Gastroesophageal sphincter (tissue), 4 donors: ENCODE results near the gene CSF3. TPM values are rescaled to one million over a fixed set of nuclear protein-coding genes. Genes with fewer than 3 reads are reported as not detected.

Experiments
- ATAC-seq: fragments of 150-250 bp; one replicate; pipeline ENCODE4 v1.9.1; 2016; ENCODE audit warnings: mild to moderate bottlenecking, moderate library complexity
- H3K27ac ChIP-seq, 4 donors: fragments of 200-600 bp; sonication (generic) in 3 of 4; 1 replicate in 3 of 4; 2 replicates in 1 of 4; pipeline ENCODE4 v1.5.1; 2016 to 2019
- H3K27me3 ChIP-seq: fragments of 200-600 bp; sonication (generic); one replicate; pipeline ENCODE4 v1.5.1; 2019
- H3K36me3 ChIP-seq, 2 donors: fragments of 200-600 bp; sonication (generic); one replicate each; pipeline ENCODE4 v1.5.1; 2019; ENCODE audit warnings: control low read depth in 1 of 2
- H3K4me1 ChIP-seq, 3 donors: fragments of 200-600 bp; sonication (generic); 1 replicate in 2 of 3; 2 replicates in 1 of 3; pipeline ENCODE4 v1.5.1; 2016 to 2019; ENCODE audit warnings: control low read depth in 2 of 3
- H3K4me3 ChIP-seq, 2 donors: fragments of 200-600 bp; sonication (generic); one replicate each; pipeline ENCODE4 v1.5.1; 2019; ENCODE audit warnings: mild to moderate bottlenecking in 1 of 2, moderate library complexity in 1 of 2
- H3K9me3 ChIP-seq, 3 donors: fragments of 200-600 bp; sonication (generic); one replicate each; pipeline ENCODE4 v1.5.1; 2017 to 2019; ENCODE audit warnings: control low read depth in 2 of 3
- EP300 ChIP-seq: sonication (generic); formaldehyde crosslinking; IDR thresholded peaks from one replicate; pipeline ENCODE4 v1.6.1; 2017; ENCODE audit warnings: antibody characterized with exemption, mild to moderate bottlenecking
- POLR2A ChIP-seq, 2 donors: fragments of 450-650 bp; IDR thresholded peaks; one replicate each; pipeline ENCODE4 v1.6.1; 2017; ENCODE audit warnings: antibody characterized with exemption in 2 of 2, mild to moderate bottlenecking in 2 of 2, moderate library complexity in 1 of 2
- POLR2AphosphoS5 ChIP-seq: sonication (generic); formaldehyde crosslinking; IDR thresholded peaks from one replicate; pipeline ENCODE4 v1.6.1; 2017; ENCODE audit warnings: antibody characterized with exemption
- WGBS, 2 donors: methylation state at CpG; one replicate each; pipeline ENCODE4 v1.1.5; 2018; ENCODE audit warnings: low coverage in 1 of 2; 5-methylcytosine and 5-hydroxymethylcytosine counted together
- small RNA-seq, 4 donors: library from RNA; depleted of rRNA; stranded (forward); fragments of <200 nt; gene quantifications; one replicate each; pipeline ENCODE3, GENCODE V24; 2016
- total RNA-seq, 4 donors: library from RNA; depleted of rRNA; stranded (reverse); fragments of >200 nt; gene quantifications; one replicate each; pipeline ENCODE4 v1.1.0, GENCODE V29; 2016
- TF ChIP-seq, protein P1 (sequence below), 4 experiments: fragments of 200-600 bp in 2 of 4; fragments of 450-650 bp in 2 of 4; sonication (generic) in 1 of 4; IDR thresholded peaks; one replicate each; pipeline ENCODE4 v1.5.1; 2017 to 2019; ENCODE audit warnings: antibody characterized with exemption in 4 of 4, mild to moderate bottlenecking in 2 of 4, moderate library complexity in 2 of 4

The CSF3 gene
- total RNA-seq, 4 donors from 2014 or later = 9.3 TPM; not detected in 3

DNA sequence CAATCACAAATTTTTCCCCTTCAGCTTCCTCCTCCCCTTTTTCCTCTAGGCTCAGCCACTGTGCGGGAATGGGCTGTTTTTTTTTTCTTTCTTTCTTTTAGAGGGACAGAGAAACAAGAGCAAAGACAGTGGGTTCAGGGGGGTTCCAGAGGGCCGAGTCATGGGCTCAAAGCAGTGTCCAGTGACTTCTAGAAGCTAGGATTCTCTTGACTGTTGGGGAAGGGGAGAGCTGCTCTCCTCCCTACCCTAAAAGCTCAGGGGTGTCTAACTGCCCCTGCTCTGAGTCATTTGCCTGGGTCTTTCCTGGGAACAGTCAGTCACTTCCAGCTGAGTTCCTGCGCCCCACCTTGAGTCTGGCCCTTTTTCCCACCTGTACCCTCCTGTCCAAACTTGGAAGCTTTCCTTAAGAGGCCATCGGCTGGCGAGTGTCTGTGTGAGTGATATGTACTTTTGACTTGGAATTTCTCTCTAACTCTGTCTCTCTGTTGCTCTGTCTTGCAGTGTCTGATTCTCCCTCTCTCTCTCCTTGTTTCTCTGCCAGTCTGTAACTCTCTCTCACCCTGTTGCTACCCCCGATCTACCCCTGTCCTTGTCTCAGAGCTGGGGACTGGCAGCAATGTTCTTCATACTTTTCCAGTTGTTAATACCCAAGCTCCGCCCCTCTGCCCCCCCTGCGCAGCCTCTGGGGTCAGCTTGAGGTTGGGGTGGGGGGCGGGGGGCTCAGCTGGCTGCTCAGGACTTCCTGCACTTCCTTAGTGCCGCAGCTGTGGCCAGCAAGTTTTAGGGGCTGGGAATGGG lies 49.9 kb downstream of the CSF3 start:
- Histone ChIP-seq H3K4me3 (peak overlapping the region; percentile 90 to 98), H3K36me3 (no peaks in the 10 kb centered on the region), H3K9me3 (no peaks in the 10 kb centered on the region), H3K4me1 (peaks cover 4 to 78% (median 58%) of the 10 kb centered on the region in 3 donors), H3K27ac (peak overlapping the region; percentile 5 to 99 (median 97)), H3K27me3 (no peaks in the 10 kb centered on the region)
- no peak for ATAC-seq
- TF ChIP-seq, protein P1, sequence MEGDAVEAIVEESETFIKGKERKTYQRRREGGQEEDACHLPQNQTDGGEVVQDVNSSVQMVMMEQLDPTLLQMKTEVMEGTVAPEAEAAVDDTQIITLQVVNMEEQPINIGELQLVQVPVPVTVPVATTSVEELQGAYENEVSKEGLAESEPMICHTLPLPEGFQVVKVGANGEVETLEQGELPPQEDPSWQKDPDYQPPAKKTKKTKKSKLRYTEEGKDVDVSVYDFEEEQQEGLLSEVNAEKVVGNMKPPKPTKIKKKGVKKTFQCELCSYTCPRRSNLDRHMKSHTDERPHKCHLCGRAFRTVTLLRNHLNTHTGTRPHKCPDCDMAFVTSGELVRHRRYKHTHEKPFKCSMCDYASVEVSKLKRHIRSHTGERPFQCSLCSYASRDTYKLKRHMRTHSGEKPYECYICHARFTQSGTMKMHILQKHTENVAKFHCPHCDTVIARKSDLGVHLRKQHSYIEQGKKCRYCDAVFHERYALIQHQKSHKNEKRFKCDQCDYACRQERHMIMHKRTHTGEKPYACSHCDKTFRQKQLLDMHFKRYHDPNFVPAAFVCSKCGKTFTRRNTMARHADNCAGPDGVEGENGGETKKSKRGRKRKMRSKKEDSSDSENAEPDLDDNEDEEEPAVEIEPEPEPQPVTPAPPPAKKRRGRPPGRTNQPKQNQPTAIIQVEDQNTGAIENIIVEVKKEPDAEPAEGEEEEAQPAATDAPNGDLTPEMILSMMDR (IDR thresholded peaks at IDR 0.05) = no peak
- TF ChIP-seq POLR2AphosphoS5 (no peak), EP300 (no peak), POLR2A (IDR thresholded peaks at IDR 0.05) (no peak)
- WGBS, 2 donors = 0 to 4% methylated on average over 3 to 5 of the region's 10 CpGs

DNA sequence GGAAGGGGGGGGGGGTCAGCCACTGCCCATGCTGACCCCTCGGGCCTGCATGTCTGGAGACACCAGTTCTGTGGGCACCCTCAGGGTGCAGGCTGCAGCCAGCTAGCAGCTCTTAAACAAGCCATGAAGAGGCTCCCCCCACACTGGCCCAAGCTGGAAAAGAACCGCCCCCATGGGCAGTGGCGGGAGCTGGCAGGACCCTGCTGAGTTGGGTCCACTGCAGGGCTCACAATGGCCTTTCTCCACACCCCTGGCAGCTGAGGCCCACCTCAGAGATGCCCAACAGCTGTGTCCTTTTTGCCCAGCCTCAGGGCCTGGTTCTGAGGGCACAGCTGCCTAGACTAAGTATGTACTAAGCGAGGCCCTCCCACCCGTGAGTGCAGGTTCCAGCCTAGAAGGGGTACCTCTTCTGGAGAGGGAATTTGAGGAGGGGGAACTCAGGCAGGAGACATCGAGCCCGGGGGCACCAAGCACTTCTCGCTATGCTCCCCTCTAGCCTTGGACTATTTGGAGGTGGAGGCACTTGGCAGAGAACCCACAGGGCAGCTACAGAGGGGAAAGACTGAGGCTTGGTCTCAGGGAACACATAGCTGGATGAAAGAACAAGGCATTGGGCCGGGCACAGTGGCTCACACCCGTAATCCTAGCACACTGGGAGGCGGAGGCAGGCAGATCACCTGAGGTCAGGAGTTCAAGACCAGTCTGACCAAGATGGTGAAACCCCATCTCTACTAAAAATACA lies 50.7 kb downstream of the CSF3 start:
- H3K4me3 ChIP-seq = peak overlapping the region in 1 of 2 donors; percentile 98
- 8 to 47% methylated on average over 2 of the region's 11 CpGs for WGBS, 2 donors
- no peaks in the 10 kb centered on the region for H3K9me3 ChIP-seq
- no peaks in the 10 kb centered on the region for H3K36me3 ChIP-seq
- TF ChIP-seq EP300 (no peak), POLR2A (IDR thresholded peaks at IDR 0.05) (no peak), POLR2AphosphoS5 (no peak)
- TF ChIP-seq, protein P1 (IDR thresholded peaks at IDR 0.05) = no peak
- no peaks in the 10 kb centered on the region for H3K27me3 ChIP-seq
- no peak for ATAC-seq
- peak overlapping the region; percentile 5 to 99 (median 97) for H3K27ac ChIP-seq
- H3K4me1 ChIP-seq = peaks cover 9 to 86% (median 66%) of the 10 kb centered on the region in 3 donors

Small RNA genes within 50 kb of the gene (small RNA-seq; reads per million reads assigned to genes)
- gene SNORD124 = 1,724 to 3,352 (median 1,925) reads per million in 4 donors

Other genes with a start within 250 kb of the CSF3 start
- 1 to 10 TPM in 2 of 4 donors, under 1 TPM in 2; 0.62 to 1.5 (median 0.95) TPM for gene IKZF3, start 151.1 kb upstream of the CSF3 start, total RNA-seq
- gene ZPBP2, start 147.2 kb upstream of the CSF3 start, total RNA-seq = not detected
- 1 to 10 TPM; 1.1 to 7.9 (median 3.0) TPM for gene GSDMB, start 96.8 kb upstream of the CSF3 start, total RNA-seq
- gene ORMDL3, start 87.8 kb upstream of the CSF3 start, total RNA-seq = 10 to 100 TPM; 41.9 to 51.2 (median 46.9) TPM
- 1 to 10 TPM in 1 of 4 donors, not detected in 3; 1.1 TPM for gene LRRC3C, start 87.7 kb upstream of the CSF3 start, total RNA-seq
- gene GSDMA, start 52.4 kb upstream of the CSF3 start, total RNA-seq = 1 to 10 TPM in 1 of 4 donors, under 1 TPM in 2, not detected in 1; 0.35 to 1.6 (median 0.54) TPM
- gene PSMD3, start 34.6 kb upstream of the CSF3 start, total RNA-seq = 100 to 1,000 TPM in 1 of 4 donors, 10 to 100 TPM in 3; 65.1 to 105 (median 78.8) TPM
- 10 to 100 TPM; 42.1 to 57.9 (median 50.3) TPM for gene MED24, start 39.0 kb downstream of the CSF3 start, total RNA-seq
- 100 to 1,000 TPM in 2 of 4 donors, 10 to 100 TPM in 2; 84.8 to 133 (median 102) TPM for gene THRA, start 47.5 kb downstream of the CSF3 start, total RNA-seq
- gene NR1D1, start 85.1 kb downstream of the CSF3 start, total RNA-seq = 10 to 100 TPM in 3 of 4 donors, 1 to 10 TPM in 1; 1.5 to 20.4 (median 18.3) TPM
- 100 to 1,000 TPM in 1 of 4 donors, 10 to 100 TPM in 3; 67.0 to 107 (median 88.1) TPM for gene MSL1, start 106.5 kb downstream of the CSF3 start, total RNA-seq
- 100 to 1,000 TPM in 1 of 4 donors, 10 to 100 TPM in 3; 63.1 to 114 (median 89.1) TPM for gene CASC3, start 125.1 kb downstream of the CSF3 start, total RNA-seq
- gene RAPGEFL1, start 162.0 kb downstream of the CSF3 start, total RNA-seq = 1 to 10 TPM; 2.4 to 5.2 (median 3.3) TPM
- 10 to 100 TPM; 10.2 to 18.2 (median 13.5) TPM for gene WIPF2, start 203.9 kb downstream of the CSF3 start, total RNA-seq